ENCODE measurements around the gene PGGT1B. TPM values are rescaled to one million over a fixed set of nuclear protein-coding genes. Genes with fewer than 3 reads are reported as not detected.

PGGT1B gene
- total and polyA plus RNA-seq, 4 donors = 3.6 to 43.9 (median 14.5) TPM

- Histone ChIP-seq H3K4me1 (ENCODE audit: control insufficient read depth in 5 of 5, insufficient read depth in 5 of 5, low read length in 5 of 5) (peaks cover 0 to 6% (median 0%) of the 10 kb centered on the region in 5 donors), H3K9ac (ENCODE audit: insufficient read depth in 1 of 2, low read length in 2 of 2) (no peak overlapping the region), H3K27ac (ENCODE audit: low read depth in 1 of 2, low read length in 1 of 2) (no peak overlapping the region), H3K9me3 (ENCODE audit: control insufficient read depth in 4 of 4, insufficient read depth in 3 of 4, low read length in 3 of 4) (no peaks in the 10 kb centered on the region), H3K36me3 (ENCODE audit: control insufficient read depth in 4 of 4, insufficient read depth in 4 of 4, low read length in 4 of 4) (no peaks in the 10 kb centered on the region), H3K4me3 (no peak overlapping the region), H3K27me3 (ENCODE audit: control insufficient read depth in 3 of 3, insufficient read depth in 3 of 3, low read length in 2 of 3) (peaks cover 5 to 59% (median 42%) of the 10 kb centered on the region in 3 donors)
- DNase-seq = no peak
- 69 to 88% methylated on average over 2 of the region's 2 CpGs for WGBS, 2 donors
- no peak for ATAC-seq (ENCODE audit: insufficient read depth, low FRiP score)
- no peak for TF ChIP-seq CTCF (IDR thresholded peaks at IDR 0.05; ENCODE audit: control extremely low read depth, extremely low read depth)
Measured at GRCh38 chr5:115184770-115185169, 77.9 kb downstream of the PGGT1B start.

GRCh38 chr5:115181757-115182156, 80.9 kb downstream of the PGGT1B start:
- DNase-seq (no peak), ATAC-seq (ENCODE audit: insufficient read depth, low FRiP score) (no peak)
- Histone ChIP-seq H3K9ac (ENCODE audit: insufficient read depth in 1 of 2, low read length in 2 of 2) (no peak overlapping the region), H3K36me3 (ENCODE audit: control insufficient read depth in 4 of 4, insufficient read depth in 4 of 4, low read length in 4 of 4) (no peaks in the 10 kb centered on the region), H3K4me3 (no peak overlapping the region), H3K27me3 (ENCODE audit: control insufficient read depth in 3 of 3, insufficient read depth in 3 of 3, low read length in 2 of 3) (peaks cover 5 to 84% (median 57%) of the 10 kb centered on the region in 3 donors), H3K9me3 (ENCODE audit: control insufficient read depth in 4 of 4, insufficient read depth in 3 of 4, low read length in 3 of 4) (peaks cover 0 to 3% (median 0%) of the 10 kb centered on the region in 4 donors), H3K4me1 (ENCODE audit: control insufficient read depth in 5 of 5, insufficient read depth in 5 of 5, low read length in 5 of 5) (peaks cover 0 to 10% (median 0%) of the 10 kb centered on the region in 5 donors), H3K27ac (ENCODE audit: low read depth in 1 of 2, low read length in 1 of 2) (no peak overlapping the region)
- no peak for TF ChIP-seq CTCF (IDR thresholded peaks at IDR 0.05; ENCODE audit: control extremely low read depth, extremely low read depth)

GRCh38 chr5:115180165-115180709, 82.4 kb downstream of the PGGT1B start:
- H3K27me3 ChIP-seq (ENCODE audit: control insufficient read depth in 3 of 3, insufficient read depth in 3 of 3, low read length in 2 of 3) = peaks cover 5 to 86% (median 58%) of the 10 kb centered on the region in 3 donors
- peak; percentile 76 for ATAC-seq (ENCODE audit: insufficient read depth, low FRiP score)

More at GRCh38 chr5:115180165-115180709, 82.4 kb downstream of the PGGT1B start:
- H3K9ac ChIP-seq (ENCODE audit: insufficient read depth in 1 of 2, low read length in 2 of 2) = no peak overlapping the region
- no peaks in the 10 kb centered on the region for H3K36me3 ChIP-seq (ENCODE audit: control insufficient read depth in 4 of 4, insufficient read depth in 4 of 4, low read length in 4 of 4)
- H3K4me3 ChIP-seq = peak overlapping the region; percentile 17
- no peak overlapping the region for H3K27ac ChIP-seq (ENCODE audit: low read depth in 1 of 2, low read length in 1 of 2)
- peak; percentile 50 to 60 (median 58) for DNase-seq
- H3K9me3 ChIP-seq (ENCODE audit: control insufficient read depth in 4 of 4, insufficient read depth in 3 of 4, low read length in 3 of 4) = peaks cover 0 to 3% (median 0%) of the 10 kb centered on the region in 4 donors
- TF ChIP-seq CTCF (IDR thresholded peaks at IDR 0.05; ENCODE audit: control extremely low read depth, extremely low read depth) = no peak
- H3K4me1 ChIP-seq (ENCODE audit: control insufficient read depth in 5 of 5, insufficient read depth in 5 of 5, low read length in 5 of 5) = peaks cover 0 to 10% (median 0%) of the 10 kb centered on the region in 5 donors
- WGBS, 2 donors = 1 to 2% methylated on average over 50 to 54 of the region's 54 CpGs

Data from lung (tissue), 12 donors.